Parathyroid adenoma (tissue), 2 donors: ENCODE results near the gene CERT1.

Experiments used
- H2AFZ ChIP-seq: fragments of 300-600 bp; sonication (generic); one replicate; pipeline ENCODE4 v1.7.0; 2017; ENCODE audit warnings: antibody characterized with exemption, mild to moderate bottlenecking
- H3K27ac ChIP-seq: fragments of 300-600 bp; sonication (generic); one replicate; pipeline ENCODE4 v1.7.0; 2017
- H3K27me3 ChIP-seq: fragments of 300-600 bp; sonication (generic); one replicate; pipeline ENCODE4 v1.7.0; 2017; ENCODE audit warnings: low read length; ENCODE audit not compliant: control insufficient read depth, insufficient read depth
- H3K36me3 ChIP-seq: fragments of 300-600 bp; sonication (generic); one replicate; pipeline ENCODE4 v1.7.0; 2017; ENCODE audit warnings: low read length; ENCODE audit not compliant: control insufficient read depth, insufficient read depth
- H3K4me1 ChIP-seq: fragments of 300-600 bp; sonication (generic); one replicate; pipeline ENCODE4 v1.7.0; 2017; ENCODE audit warnings: control low read depth
- H3K4me2 ChIP-seq: fragments of 300-600 bp; sonication (generic); one replicate; pipeline ENCODE4 v1.7.0; 2017; ENCODE audit warnings: low read length
- H3K4me3 ChIP-seq: fragments of 300-600 bp; sonication (generic); one replicate; pipeline ENCODE4 v1.7.0; 2017; ENCODE audit warnings: low read depth, low read length
- H3K79me2 ChIP-seq: fragments of 300-600 bp; sonication (generic); one replicate; pipeline ENCODE4 v1.7.0; 2017; ENCODE audit warnings: control low read depth
- H3K9ac ChIP-seq: fragments of 300-600 bp; sonication (generic); one replicate; pipeline ENCODE4 v1.7.0; 2017; ENCODE audit warnings: mild to moderate bottlenecking
- H3K9me3 ChIP-seq: fragments of 300-600 bp; sonication (generic); one replicate; pipeline ENCODE4 v1.7.0; 2017; ENCODE audit warnings: low read length; ENCODE audit not compliant: control insufficient read depth
- TF ChIP-seq, protein P1 (sequence below): fragments of 300-600 bp; sonication (generic); IDR thresholded peaks from one replicate; pipeline ENCODE4 v1.7.0; 2017; ENCODE audit warnings: antibody characterized with exemption, mild to moderate bottlenecking
- donor health status: primary hyperparathyroidism.

Gene CERT1

GRCh38 chr5:75546830-75547229, 35.4 kb upstream of the CERT1 start:
- Histone ChIP-seq H3K4me3 (no peak overlapping the region), H3K9me3 (no peaks in the 10 kb centered on the region), H3K36me3 (no peaks in the 10 kb centered on the region), H3K27ac (no peak overlapping the region), H2AFZ (no peak overlapping the region), H3K79me2 (peaks cover 18% of the 10 kb centered on the region), H3K9ac (no peak overlapping the region), H3K4me1 (no peaks in the 10 kb centered on the region), H3K4me2 (no peak overlapping the region), H3K27me3 (no peaks in the 10 kb centered on the region)
- TF ChIP-seq, protein P1, sequence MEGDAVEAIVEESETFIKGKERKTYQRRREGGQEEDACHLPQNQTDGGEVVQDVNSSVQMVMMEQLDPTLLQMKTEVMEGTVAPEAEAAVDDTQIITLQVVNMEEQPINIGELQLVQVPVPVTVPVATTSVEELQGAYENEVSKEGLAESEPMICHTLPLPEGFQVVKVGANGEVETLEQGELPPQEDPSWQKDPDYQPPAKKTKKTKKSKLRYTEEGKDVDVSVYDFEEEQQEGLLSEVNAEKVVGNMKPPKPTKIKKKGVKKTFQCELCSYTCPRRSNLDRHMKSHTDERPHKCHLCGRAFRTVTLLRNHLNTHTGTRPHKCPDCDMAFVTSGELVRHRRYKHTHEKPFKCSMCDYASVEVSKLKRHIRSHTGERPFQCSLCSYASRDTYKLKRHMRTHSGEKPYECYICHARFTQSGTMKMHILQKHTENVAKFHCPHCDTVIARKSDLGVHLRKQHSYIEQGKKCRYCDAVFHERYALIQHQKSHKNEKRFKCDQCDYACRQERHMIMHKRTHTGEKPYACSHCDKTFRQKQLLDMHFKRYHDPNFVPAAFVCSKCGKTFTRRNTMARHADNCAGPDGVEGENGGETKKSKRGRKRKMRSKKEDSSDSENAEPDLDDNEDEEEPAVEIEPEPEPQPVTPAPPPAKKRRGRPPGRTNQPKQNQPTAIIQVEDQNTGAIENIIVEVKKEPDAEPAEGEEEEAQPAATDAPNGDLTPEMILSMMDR: no peak

GRCh38 chr5:75545131-75545530, 33.7 kb upstream of the CERT1 start:
- Histone ChIP-seq H3K4me3 (no peak overlapping the region), H3K79me2 (peaks cover 20% of the 10 kb centered on the region), H2AFZ (no peak overlapping the region), H3K4me2 (no peak overlapping the region), H3K9me3 (no peaks in the 10 kb centered on the region), H3K36me3 (no peaks in the 10 kb centered on the region), H3K27me3 (no peaks in the 10 kb centered on the region), H3K4me1 (no peaks in the 10 kb centered on the region), H3K27ac (no peak overlapping the region), H3K9ac (no peak overlapping the region)
- TF ChIP-seq, protein P1: no peak

DNA sequence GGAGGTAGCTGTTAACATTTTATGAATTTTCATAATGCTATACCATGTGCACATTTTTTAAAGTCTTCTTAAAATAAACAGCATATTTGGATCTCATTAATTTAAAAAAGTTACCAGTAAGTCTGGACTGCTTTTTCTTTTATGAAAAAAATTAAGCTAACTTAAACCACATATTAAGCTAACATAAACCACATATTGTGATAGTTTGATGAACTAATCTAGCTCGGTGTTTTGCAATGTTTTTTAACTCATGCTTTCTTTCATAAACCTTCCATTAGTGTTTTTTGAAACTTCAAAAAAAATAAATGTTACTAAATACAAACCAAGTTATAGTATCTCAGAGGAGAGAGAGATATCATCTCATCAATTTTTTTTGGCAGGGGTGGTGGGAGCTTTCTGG, 26.8 kb upstream of the CERT1 start:
- H3K27ac ChIP-seq: no peak overlapping the region
- no peak overlapping the region for H3K9ac ChIP-seq
- H3K9me3 ChIP-seq: no peaks in the 10 kb centered on the region
- H3K4me2 ChIP-seq: no peak overlapping the region
- H3K4me3 ChIP-seq: no peak overlapping the region
- H3K4me1 ChIP-seq: peaks cover 9% of the 10 kb centered on the region
- no peak overlapping the region for H2AFZ ChIP-seq
- TF ChIP-seq, protein P1: no peak
- H3K79me2 ChIP-seq: peaks cover 50% of the 10 kb centered on the region
- no peaks in the 10 kb centered on the region for H3K27me3 ChIP-seq
- H3K36me3 ChIP-seq: no peaks in the 10 kb centered on the region

- Histone ChIP-seq H3K9ac (no peak overlapping the region), H2AFZ (no peak overlapping the region), H3K79me2 (peaks cover 61% of the 10 kb centered on the region), H3K4me3 (no peak overlapping the region), H3K27me3 (no peaks in the 10 kb centered on the region), H3K4me2 (no peak overlapping the region), H3K4me1 (peaks cover 9% of the 10 kb centered on the region), H3K9me3 (no peaks in the 10 kb centered on the region), H3K27ac (no peak overlapping the region), H3K36me3 (no peaks in the 10 kb centered on the region)
- TF ChIP-seq, protein P1: no peak
These were observed 25.4 kb upstream of the CERT1 start for GRCh38 chr5:75536694-75537360.

DNA sequence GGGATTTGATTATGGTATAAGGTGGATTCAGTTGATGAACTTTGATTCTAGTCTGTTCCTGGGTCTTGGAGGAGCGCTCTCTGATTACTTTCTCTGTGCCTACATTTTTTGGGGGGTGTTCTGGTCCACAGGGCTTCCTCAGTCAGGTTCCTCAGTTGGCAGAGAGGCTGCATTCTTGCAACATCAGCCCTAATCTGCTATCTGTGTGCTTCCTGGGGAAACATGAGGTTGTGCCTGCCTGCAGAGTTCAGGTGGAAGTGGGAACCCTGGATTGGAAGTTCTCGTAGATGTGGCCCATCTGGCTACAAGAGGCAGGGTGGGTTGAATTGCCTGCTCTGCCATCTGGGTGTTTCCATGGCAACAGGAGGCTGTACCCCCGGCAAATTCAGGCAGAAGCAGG, 24.7 kb upstream of the CERT1 start:
- Histone ChIP-seq H3K27ac (no peak overlapping the region), H3K4me1 (peaks cover 9% of the 10 kb centered on the region), H3K9ac (no peak overlapping the region), H3K4me3 (no peak overlapping the region), H3K79me2 (peaks cover 65% of the 10 kb centered on the region), H3K4me2 (no peak overlapping the region), H3K36me3 (no peaks in the 10 kb centered on the region), H2AFZ (no peak overlapping the region), H3K27me3 (no peaks in the 10 kb centered on the region), H3K9me3 (no peaks in the 10 kb centered on the region)
- TF ChIP-seq, protein P1: no peak
